ENCODE data around the gene GSTT2.
"Not testable (repeated sequence)": the region's sequence is repeated elsewhere in the genome, so short reads cannot be mapped to it uniquely, and the experiment has no call there.

GSTT2 gene

GRCh38 chr22:23979557-23980240 is at the start of gene GSTT2:
GSTT2 (plus strand) TSS chr22:23980134.
- H3K4me1 ChIP-seq (ENCODE audit: control insufficient read depth, insufficient read depth, low read length); H3K9me3 ChIP-seq (ENCODE audit: control insufficient read depth, insufficient read depth, low read depth, low read length); POLR2A ChIA-PET; CTCF ChIA-PET; H3K36me3 ChIP-seq (ENCODE audit: control insufficient read depth in 2 of 2, insufficient read depth in 1 of 2, low read length in 2 of 2); H3K4me3 ChIP-seq (ENCODE audit: low read depth, low read length); H3K27ac ChIP-seq (ENCODE audit: extremely low read depth, low read depth, low read length): not testable (repeated sequence)

GRCh38 chr22:23938328-23939016 is 41.5 kb upstream of the GSTT2 start:
- Histone ChIP-seq H3K9me3 (ENCODE audit: control insufficient read depth, insufficient read depth, low read depth, low read length) (no peaks in the 10 kb centered on the region), H3K36me3 (ENCODE audit: control insufficient read depth in 2 of 2, insufficient read depth in 1 of 2, low read length in 2 of 2) (no peaks in the 10 kb centered on the region), H3K4me1 (ENCODE audit: control insufficient read depth, insufficient read depth, low read length) (no peaks in the 10 kb centered on the region), H3K4me3 (ENCODE audit: low read depth, low read length) (no peak overlapping the region), H3K27ac (ENCODE audit: extremely low read depth, low read depth, low read length) (no peak overlapping the region)
- POLR2A ChIA-PET: interaction anchor here (0.7 to 1.1 kb wide), 2 partner anchors 25 to 307 kb away, joined by 3 to 4 read pairs; no protein-coding TSS in a partner anchor
- TF ChIP-seq REST (tag by site-specific recombination; IDR thresholded peaks at IDR 0.05): no peak
- CTCF ChIA-PET: interaction anchor here (0.5 to 1.1 kb wide), 3 partner anchors 9 to 336 kb away, joined by 3 to 7 read pairs (median 5); no protein-coding TSS in a partner anchor

GRCh38 chr22:23939017-23939357 is 40.9 kb upstream of the GSTT2 start:
- no peak overlapping the region for H3K4me3 ChIP-seq (ENCODE audit: low read depth, low read length)
- H3K36me3 ChIP-seq (ENCODE audit: control insufficient read depth in 2 of 2, insufficient read depth in 1 of 2, low read length in 2 of 2): no peaks in the 10 kb centered on the region
- H3K4me1 ChIP-seq (ENCODE audit: control insufficient read depth, insufficient read depth, low read length): no peaks in the 10 kb centered on the region
- no peak overlapping the region for H3K27ac ChIP-seq (ENCODE audit: extremely low read depth, low read depth, low read length)
- TF ChIP-seq ZNF223 (tag by site-specific recombination; IDR thresholded peaks at IDR 0.05): no peak
- no peak for TF ChIP-seq ZNF623 (tag by site-specific recombination; IDR thresholded peaks at IDR 0.05)
- TF ChIP-seq ZNF830 (tag by site-specific recombination; IDR thresholded peaks at IDR 0.05; ENCODE audit: low read depth): no peak
- no peak for TF ChIP-seq BCL6B (tag by site-specific recombination; IDR thresholded peaks at IDR 0.05)
- no peak for TF ChIP-seq PRDM6 (tag by site-specific recombination; IDR thresholded peaks at IDR 0.05)
- TF ChIP-seq MZF1 (tag by site-specific recombination; IDR thresholded peaks at IDR 0.05; ENCODE audit: borderline replicate concordance): no peak
- no peaks in the 10 kb centered on the region for H3K9me3 ChIP-seq (ENCODE audit: control insufficient read depth, insufficient read depth, low read depth, low read length)
- CTCF ChIA-PET: interaction anchor here (1.1 kb wide), 1 partner anchor 9 kb away, joined by 5 read pairs; no protein-coding TSS in a partner anchor
- POLR2A ChIA-PET: interaction anchor here (0.7 to 1.1 kb wide), 2 partner anchors 25 to 308 kb away, joined by 3 to 4 read pairs; no protein-coding TSS in a partner anchor

GRCh38 chr22:23940166-23940565 is 39.8 kb upstream of the GSTT2 start:
- H3K4me1 ChIP-seq (ENCODE audit: control insufficient read depth, insufficient read depth, low read length); POLR2A ChIA-PET; H3K9me3 ChIP-seq (ENCODE audit: control insufficient read depth, insufficient read depth, low read depth, low read length); H3K4me3 ChIP-seq (ENCODE audit: low read depth, low read length); H3K36me3 ChIP-seq (ENCODE audit: control insufficient read depth in 2 of 2, insufficient read depth in 1 of 2, low read length in 2 of 2); H3K27ac ChIP-seq (ENCODE audit: extremely low read depth, low read depth, low read length): not testable (repeated sequence)
- CTCF ChIA-PET: interaction anchor here (0.7 kb wide), 1 partner anchor 157 kb away, joined by 3 read pairs; no protein-coding TSS in a partner anchor

GRCh38 chr22:23947391-23947790 is 32.5 kb upstream of the GSTT2 start:
- H3K4me1 ChIP-seq (ENCODE audit: control insufficient read depth, insufficient read depth, low read length); H3K4me3 ChIP-seq (ENCODE audit: low read depth, low read length); H3K27ac ChIP-seq (ENCODE audit: extremely low read depth, low read depth, low read length); H3K9me3 ChIP-seq (ENCODE audit: control insufficient read depth, insufficient read depth, low read depth, low read length); H3K36me3 ChIP-seq (ENCODE audit: control insufficient read depth in 2 of 2, insufficient read depth in 1 of 2, low read length in 2 of 2): not testable (repeated sequence)
- CTCF ChIA-PET: interaction anchor here (1.6 kb wide), 1 partner anchor 53 kb away, joined by 3 read pairs; the partner anchor contains the start of gene MIF
- POLR2A ChIA-PET: interaction anchor here (0.9 to 1.5 kb wide), 2 partner anchors 53 kb away, joined by 4 to 8 read pairs; partner anchors contain the start of gene MIF

GRCh38 chr22:23949764-23950163 is 30.2 kb upstream of the GSTT2 start:
- CTCF ChIA-PET: not testable (repeated sequence)

GRCh38 chr22:23951383-23951782 is 28.6 kb upstream of the GSTT2 start:
- H3K4me3 ChIP-seq (ENCODE audit: low read depth, low read length); H3K4me1 ChIP-seq (ENCODE audit: control insufficient read depth, insufficient read depth, low read length); POLR2A ChIA-PET; H3K9me3 ChIP-seq (ENCODE audit: control insufficient read depth, insufficient read depth, low read depth, low read length); CTCF ChIA-PET; H3K36me3 ChIP-seq (ENCODE audit: control insufficient read depth in 2 of 2, insufficient read depth in 1 of 2, low read length in 2 of 2); H3K27ac ChIP-seq (ENCODE audit: extremely low read depth, low read depth, low read length): not testable (repeated sequence)

More at GRCh38 chr22:23949764-23950163, 30.2 kb upstream of the GSTT2 start:
- H3K27ac ChIP-seq (ENCODE audit: extremely low read depth, low read depth, low read length); H3K4me3 ChIP-seq (ENCODE audit: low read depth, low read length); POLR2A ChIA-PET; H3K9me3 ChIP-seq (ENCODE audit: control insufficient read depth, insufficient read depth, low read depth, low read length); H3K36me3 ChIP-seq (ENCODE audit: control insufficient read depth in 2 of 2, insufficient read depth in 1 of 2, low read length in 2 of 2); H3K4me1 ChIP-seq (ENCODE audit: control insufficient read depth, insufficient read depth, low read length): not testable (repeated sequence)

Data from HEK293 (cell line).